ENCODE measurements around the gene HILPDA.

HILPDA gene, protein sequence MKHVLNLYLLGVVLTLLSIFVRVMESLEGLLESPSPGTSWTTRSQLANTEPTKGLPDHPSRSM

DNA sequence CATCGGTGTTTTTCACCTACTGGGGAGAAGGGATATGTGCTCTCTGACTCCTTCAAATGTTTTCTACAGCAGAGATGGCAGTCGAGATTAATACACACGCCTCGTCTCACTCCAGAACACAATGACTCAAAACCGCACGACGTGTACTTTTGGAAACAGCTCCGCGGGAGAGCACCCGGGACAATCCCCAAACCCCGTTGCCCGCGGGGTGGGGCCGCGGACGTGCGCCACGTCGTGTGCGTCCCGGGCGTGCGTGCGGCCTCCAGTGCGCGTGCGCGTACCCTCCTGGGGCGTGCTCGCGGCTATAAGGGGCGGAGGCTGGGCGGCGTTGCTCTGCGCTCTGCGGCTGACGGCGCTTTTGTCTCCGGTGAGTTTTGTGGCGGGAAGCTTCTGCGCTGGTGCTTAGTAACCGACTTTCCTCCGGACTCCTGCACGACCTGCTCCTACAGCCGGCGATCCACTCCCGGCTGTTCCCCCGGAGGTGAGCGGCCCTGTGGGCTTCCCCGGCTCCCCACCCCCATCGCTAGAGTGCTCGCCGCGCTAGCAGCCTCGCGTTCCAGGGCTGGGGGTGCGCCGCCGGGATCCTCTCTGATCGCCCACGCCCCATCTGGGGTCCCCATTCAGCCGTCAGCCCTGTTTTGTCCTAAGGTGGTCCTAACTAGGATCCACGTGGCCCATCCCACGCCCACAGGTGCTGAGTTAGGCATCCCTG is at the start of gene HILPDA:
Gene HILPDA, plus strand, starts transcription at position 336 of the 712 bp plus-strand sequence. CDS start 1,391 bp downstream, outside the sequence.
- peak; percentile 89 for DNase-seq (ENCODE audit: low read depth)

DNA sequence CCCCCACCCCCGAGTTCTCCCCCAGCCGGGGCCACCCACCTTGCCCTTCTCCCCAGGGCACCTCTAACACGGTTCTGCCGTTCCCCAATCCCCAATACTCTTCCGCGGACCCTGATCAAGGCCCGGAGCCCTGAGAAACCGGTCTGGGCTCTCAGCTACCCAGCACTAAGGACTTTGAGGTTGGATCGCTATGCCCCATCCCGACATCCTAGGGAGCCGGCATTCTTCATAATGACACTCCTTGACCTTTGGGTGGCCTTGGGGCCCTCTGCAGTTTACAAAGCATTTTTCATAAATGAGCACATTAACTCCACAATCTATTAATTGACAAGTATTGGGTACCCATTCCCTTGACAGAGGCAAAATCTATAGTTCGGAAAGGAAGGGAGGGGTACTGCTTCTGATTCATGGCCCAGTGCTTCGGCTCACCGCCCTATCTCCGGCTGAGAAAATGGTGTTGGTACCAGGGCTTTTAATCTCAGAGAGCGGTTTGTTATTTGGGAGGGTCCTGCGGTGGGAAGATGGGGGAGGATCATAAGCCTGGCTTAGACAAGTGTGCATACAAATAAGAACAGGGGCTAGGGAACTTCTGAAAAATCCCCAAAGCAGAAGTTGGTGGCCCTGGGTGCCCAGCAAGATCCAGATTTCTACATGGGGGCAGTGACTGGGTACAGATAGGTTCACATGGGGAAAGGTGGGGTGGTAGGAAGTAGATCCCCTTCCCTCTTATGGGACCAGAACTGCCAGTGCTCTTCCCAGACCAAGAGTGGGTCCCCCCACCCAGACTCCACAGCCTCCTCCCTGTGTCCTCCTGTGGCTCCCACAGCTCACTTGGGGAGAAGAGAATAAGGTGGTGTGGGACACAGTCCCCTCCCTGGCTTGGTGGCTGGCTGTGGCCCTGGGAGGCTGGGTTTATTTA is 49.1 kb upstream of the HILPDA start:
- DNase-seq (ENCODE audit: low read depth), result no peak

DNA sequence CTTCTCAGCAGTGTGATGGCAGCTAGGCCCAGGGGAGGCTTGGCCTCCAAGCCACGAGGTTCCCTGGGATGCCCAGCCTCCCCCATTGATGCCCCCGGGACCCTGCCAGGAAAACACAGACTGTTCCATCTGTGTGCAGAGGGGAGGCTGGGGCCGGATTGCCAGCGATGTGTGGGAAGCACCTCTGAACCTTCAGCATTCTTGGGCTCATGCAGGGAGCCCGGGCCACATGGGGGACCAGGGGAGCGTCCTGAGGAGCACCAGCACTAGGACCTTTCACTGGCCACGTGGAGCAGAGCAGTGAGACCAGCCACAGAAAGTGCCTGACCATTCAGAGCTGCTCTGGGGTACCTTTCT is 48.5 kb upstream of the HILPDA start:
- no peak for DNase-seq (ENCODE audit: low read depth)

DNA sequence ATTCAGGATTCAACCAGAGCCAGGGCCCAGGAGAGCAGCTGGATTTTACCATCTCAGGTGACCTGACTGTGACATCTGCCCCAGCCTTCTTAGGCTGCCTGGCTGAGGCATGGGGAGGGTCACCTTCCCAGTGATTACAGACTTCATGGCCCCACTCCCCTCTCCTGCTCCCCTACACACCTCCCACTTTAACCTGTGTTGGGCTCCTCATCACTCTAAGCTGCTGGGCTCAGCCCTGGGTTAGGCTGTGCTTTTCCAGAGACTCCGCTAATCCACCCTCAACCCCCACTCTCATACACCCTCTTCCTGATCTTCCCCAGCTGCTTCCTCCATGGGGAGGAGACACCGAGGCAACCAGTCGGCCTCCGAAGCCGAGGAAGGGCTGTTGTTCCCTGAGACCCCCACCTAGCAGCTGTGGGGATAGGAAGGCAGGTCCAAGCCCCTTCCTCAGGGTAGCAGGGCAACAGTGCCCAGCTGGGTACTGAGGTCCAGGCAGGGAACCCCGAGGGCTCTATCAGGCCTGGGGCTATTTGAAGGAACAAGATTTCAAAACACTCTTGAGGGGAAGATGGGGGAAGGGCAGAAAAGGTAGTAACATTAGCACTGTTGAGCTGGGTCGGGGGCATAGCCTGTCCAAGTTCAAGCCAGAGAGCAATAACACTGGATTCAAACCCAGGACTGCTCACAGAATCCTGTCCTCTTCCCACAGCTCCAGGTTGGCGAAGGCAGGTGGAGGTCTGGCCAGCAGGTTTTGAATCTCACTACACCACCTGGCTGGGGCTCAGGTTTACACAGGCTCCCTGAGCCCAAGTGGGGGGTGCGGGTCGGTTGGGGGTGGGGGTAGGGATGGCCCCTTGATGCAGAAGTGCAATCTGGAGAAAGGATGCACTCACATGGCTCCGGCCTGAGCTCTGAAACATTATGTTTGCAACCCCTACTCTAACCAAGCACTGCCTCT is 47.6 kb upstream of the HILPDA start:
- no peak for DNase-seq (ENCODE audit: low read depth)

DNA sequence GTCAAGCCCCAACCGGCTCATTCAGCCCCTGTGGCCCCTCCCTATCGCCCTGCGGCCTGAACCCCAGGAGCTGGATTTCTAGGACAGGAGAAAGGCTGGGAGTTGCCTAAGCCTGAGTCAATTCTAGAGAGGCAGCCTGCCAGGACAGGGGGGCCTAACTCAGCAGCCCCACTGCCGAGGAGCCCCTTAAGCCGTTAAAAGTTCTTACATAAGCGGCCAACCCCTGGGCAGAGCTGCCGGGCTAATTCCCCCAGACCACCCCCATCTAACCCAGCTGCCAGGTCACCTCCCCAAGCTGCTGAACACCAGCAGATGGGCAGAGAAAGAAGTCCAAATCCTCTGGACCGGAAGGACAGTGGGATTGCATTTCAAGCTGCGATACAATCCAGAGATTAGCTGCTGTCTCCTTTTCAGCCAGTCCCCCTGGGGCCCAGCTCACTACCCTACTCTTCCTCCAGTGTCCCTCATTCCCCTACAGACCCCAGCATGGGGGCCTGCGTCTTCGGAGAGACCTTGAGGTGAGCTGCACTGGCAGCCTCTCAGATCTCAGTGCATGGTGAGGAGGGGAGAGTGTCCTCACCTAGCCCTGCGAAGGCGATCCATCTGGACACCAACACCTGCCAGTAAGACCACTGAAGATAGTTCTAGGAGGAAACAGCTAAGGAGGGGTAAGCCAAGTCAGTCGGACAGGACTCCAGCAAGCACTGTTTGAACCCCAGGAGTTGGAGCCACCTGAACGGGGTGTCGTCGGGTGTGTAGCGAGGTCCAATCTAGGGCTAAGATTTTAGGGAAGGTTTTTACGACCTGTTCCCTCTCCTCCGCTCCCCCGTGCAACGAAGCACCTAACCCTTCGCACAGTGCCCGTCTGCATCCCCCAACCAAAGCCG is 46.7 kb upstream of the HILPDA start:
- no peak for DNase-seq (ENCODE audit: low read depth)

GRCh38 chr7:128409596-128410450 is 45.9 kb upstream of the HILPDA start, which contains the start of gene IMPDH1:
Gene IMPDH1 (minus strand): TSS chr7:128409982. CDS start chr7:128409901, 81 bp downstream.
- DNase-seq (ENCODE audit: low read depth), result peak; percentile 83

- DNase-seq (ENCODE audit: low read depth), result no peak
Observed at GRCh38 chr7:128410451-128410753, 45.3 kb upstream of the HILPDA start.

- no peak for DNase-seq (ENCODE audit: low read depth)
Observed at GRCh38 chr7:128415217-128415785, 40.4 kb upstream of the HILPDA start.

DNA sequence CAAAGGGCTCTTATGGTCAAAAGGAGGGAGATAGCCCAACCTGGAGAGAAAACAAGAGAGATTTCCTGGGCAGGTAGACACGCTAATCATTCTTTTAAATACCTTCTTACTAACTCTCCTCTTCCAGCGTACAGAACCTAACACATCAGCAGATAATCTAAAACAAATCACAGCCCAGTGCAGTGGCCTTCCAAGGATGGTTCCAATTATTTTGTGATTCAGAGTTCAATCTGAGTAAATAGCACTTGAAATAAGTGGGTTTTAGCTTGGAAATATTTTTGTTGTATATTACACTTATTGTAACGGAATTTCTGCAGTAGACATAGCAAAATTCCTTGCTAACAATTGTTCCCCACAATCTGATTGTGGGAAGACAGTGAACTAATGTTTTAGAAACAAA is 38.6 kb upstream of the HILPDA start:
- DNase-seq (ENCODE audit: low read depth), result no peak

- no peak for DNase-seq (ENCODE audit: low read depth)
Observed at GRCh38 chr7:128419257-128419656, 36.4 kb upstream of the HILPDA start.

DNA sequence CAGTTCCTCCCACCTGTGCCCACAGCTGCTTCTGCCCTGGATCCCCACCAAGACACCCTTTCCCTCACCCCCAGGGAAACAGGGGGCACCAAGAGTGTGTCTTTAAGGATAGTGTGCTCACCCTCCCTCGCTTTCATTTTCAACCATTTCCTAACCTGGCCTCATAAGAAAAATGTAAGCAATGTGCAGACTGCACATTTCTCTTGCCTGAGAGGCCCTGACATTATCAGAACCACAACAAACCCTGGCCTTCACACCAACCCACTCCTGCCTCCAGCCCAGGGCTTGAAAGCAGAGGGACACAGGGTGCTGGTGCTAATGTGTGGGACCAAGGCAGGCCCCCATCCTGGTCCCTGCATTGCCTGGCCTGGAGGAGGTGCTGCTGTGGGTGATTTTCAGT is 34.9 kb upstream of the HILPDA start:
- no peak for DNase-seq (ENCODE audit: low read depth)

DNA sequence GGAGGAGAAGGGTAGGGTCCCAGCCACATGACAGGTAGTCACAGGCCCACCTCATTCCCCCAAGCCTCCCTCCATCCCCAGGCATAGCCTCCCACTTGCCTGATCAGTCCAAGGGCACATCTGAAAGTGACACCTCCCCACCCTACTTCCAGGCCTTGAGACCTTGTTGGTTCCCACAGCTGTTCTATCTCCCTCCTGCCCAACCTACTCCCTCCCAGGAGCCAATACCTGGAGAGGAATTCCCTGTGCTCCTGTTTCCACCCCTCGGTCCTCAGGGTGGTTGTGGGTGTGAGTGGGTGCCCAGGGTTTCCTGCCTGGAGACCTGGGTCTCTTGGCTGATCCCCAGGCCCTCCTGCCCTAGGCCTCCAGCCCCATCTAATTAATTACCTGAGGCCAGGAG is 34.3 kb upstream of the HILPDA start:
- DNase-seq (ENCODE audit: low read depth), result no peak

DNA sequence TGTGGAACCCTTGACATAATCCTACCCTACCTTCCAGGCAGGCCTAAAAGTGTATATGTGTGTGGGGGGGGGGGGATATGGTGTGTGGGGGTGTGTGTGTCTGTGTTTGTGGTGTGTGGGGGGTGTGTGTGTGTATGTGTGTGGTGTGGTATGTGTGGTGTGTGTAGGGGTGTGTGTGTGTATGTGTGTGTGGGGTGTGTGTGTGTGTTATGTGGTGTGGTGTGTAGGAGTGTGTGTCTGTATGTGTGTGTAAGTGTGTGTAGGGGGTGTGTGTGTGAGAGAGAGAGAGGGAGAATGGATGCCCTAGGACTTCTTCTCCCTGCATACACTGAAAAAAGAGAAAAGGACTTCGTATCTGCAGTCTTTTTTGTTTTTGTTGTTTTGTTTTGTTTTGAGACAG is 33.6 kb upstream of the HILPDA start:
- no peak for DNase-seq (ENCODE audit: low read depth)

GRCh38 chr7:128422842-128423241 is 32.8 kb upstream of the HILPDA start:
- DNase-seq (ENCODE audit: low read depth), result no peak

GRCh38 chr7:128424686-128425275 is 30.9 kb upstream of the HILPDA start:
- no peak for DNase-seq (ENCODE audit: low read depth)

DNA sequence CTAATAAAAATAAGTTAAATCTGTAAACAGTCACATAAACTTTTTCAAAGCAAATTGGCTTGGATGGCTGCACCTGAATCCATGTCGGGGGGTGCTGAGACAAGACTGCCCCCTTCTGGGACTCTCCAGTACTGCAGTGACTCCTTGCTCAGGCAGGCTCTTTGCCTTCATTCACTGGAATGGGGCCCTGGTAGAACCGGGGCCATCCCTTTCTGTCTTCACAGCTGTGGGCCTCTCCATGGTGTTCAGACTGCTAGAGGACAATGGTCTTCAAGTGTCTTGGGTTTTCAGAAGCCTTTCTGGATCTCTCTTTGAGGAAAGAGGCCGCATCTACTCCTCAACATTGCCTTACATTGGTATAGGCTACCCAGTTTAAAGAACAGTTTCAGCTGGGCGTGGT is 29.8 kb upstream of the HILPDA start:
- peak; percentile 78 for DNase-seq (ENCODE audit: low read depth)

DNA sequence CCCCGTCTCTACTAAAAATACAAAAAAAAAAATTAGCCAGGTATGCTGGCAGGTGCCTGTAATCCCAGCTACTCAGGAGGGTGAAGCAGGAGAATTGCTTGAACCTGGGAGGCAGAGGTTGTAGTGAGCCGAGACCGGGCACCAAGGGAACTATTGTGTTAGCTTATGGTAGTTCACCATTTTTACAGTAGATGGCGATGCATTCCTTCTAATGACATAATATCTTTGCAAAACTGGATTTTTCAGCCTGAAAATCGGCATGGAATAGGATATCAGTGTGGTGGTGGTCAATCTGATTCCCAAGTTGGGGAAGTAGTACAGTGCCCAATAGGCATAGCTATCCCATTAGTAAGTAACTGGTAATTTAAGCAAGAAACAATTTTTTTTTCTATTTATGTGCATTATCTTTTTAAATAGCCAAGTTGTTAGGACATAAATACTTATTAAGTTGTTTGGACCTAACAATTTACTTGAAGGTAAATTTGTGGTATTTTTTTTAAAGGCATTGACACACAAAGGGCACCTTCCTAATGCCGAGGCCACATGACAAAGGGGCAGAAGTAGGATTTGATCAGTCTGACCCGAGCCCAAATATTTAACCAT is 28.3 kb upstream of the HILPDA start:
- DNase-seq (ENCODE audit: low read depth), result no peak

DNA sequence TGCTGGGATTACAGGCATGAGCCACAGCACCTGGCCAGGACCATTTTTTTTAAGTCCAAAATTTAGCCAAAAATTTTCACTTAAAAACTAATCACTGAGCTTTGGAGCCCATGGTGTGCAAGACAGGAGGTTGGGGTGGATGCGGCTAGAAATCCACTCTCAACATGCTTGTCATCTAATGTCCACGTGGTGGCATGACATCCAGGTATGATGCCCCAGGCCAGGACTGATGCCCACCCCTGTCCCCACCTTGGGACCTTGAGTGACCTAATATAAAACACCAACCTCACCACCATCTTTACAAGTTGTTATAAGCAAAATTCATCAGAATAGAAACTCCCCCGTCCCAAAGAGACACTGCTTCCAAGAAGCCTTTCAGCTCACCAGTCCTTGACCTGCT is 25.5 kb upstream of the HILPDA start:
- no peak for DNase-seq (ENCODE audit: low read depth)

GRCh38 chr7:128431221-128431620 is 24.5 kb upstream of the HILPDA start:
- DNase-seq (ENCODE audit: low read depth), result no peak
